ENCODE measurements around the gene CACNA1H.

Gene CACNA1H

DNA sequence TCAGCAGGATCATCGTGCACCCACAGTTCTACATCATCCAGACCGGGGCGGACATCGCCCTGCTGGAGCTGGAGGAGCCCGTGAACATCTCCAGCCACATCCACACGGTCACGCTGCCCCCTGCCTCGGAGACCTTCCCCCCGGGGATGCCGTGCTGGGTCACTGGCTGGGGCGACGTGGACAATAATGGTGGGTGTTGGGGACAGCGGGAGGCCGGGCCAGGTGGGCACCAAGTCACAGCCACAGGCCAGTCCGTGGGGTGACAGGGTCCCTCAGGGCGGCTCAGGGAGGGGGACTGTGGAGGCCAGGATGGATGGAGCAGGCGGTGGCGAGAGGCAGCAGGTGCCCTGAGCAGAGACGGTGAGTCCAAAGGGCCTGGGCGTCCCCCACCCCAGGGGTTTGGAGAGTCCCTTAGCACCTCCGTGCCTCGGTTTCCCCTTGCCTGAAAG is 104.0 kb downstream of the CACNA1H start:
- H3K4me3 ChIP-seq (replicated peaks; ENCODE audit: low read depth, low read length): no peak overlapping the region
- DNase-seq (ENCODE audit: extremely low read depth, low read depth): no peak
- no peak for TF ChIP-seq CTCF (IDR thresholded peaks at IDR 0.05; ENCODE audit: low read depth, low read length, missing control alignments)

DNA sequence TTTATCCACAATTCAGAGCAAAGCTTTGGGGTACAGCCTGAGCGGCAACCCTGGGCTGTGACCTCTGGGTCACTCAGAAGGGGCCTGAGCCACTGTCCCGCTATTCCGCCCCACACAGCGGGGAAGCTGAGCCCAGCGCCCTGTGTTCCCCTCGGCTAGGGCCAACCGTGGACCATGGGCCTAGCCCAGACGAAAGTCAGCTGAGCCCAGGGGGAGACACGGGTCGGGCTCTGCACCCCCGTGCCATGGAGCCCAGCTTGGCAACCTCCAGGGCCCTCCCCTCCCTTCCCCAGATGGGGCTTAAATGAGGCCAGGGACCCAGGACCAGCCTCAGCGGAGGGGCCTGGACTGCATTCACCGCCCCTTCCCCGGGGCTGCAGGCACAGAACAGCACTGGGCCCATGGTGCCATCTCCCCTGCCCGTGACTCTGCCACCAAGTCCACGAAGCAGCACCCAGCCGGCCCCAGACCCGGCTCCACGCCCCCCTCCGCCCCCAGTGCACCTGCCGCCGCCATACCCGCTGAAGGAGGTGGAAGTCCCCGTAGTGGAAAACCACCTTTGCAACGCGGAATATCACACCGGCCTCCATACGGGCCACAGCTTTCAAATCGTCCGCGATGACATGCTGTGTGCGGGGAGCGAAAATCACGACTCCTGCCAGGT is 104.8 kb downstream of the CACNA1H start:
- H3K4me3 ChIP-seq (replicated peaks; ENCODE audit: low read depth, low read length): no peak overlapping the region
- no peak for DNase-seq (ENCODE audit: extremely low read depth, low read depth)
- no peak for TF ChIP-seq CTCF (IDR thresholded peaks at IDR 0.05; ENCODE audit: low read depth, low read length, missing control alignments)

- no peak overlapping the region for H3K4me3 ChIP-seq (replicated peaks; ENCODE audit: low read depth, low read length)
- DNase-seq (ENCODE audit: extremely low read depth, low read depth): no peak
- TF ChIP-seq CTCF (IDR thresholded peaks at IDR 0.05; ENCODE audit: low read depth, low read length, missing control alignments): no peak
Measured at GRCh38 chr16:1258225-1258600, 105.3 kb downstream of the CACNA1H start.

DNA sequence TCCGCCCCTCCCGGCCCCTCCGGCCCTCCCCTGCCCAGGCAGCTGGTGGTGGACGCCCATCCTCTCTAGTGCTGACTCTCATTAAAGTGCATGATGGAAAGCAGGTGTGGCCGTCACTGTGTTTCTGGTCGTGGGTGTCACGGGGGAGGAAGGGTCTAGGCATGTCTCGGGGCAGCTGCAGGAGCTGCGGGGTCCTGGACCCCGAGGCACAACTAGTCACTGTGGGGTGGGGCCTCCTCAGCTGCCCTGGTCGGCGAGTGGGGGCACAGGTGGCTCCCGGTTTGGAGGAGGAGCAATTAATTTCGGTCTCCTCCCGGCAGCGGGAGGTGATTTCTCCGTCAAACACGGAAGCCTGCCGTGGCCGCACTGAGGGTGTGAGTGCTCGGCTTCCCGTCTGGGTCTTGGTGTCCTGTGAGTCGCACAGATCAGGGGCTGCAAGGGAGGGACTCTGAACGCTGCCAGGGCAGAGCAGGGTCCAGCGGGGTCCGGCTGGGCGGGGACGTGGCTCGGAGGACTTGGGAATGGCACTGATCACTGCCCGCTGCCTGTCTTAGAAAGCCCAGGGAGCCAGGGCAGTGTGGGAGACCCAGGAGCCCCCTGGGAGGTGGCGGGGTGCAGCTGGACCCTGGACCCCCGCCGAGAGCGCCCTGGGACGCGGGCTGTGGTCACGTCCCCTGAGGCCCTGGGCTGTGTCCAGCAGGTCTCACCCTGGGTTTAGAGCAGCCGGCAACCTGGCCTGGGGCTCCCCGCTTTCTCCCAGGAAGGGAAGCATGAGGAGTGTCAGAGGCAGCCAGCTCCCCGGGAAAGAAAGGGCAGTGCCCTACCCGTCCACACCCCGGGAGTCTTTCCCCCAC is 106.2 kb downstream of the CACNA1H start:
- no peak overlapping the region for H3K4me3 ChIP-seq (replicated peaks; ENCODE audit: low read depth, low read length)
- no peak for DNase-seq (ENCODE audit: extremely low read depth, low read depth)
- no peak for TF ChIP-seq CTCF (IDR thresholded peaks at IDR 0.05; ENCODE audit: low read depth, low read length, missing control alignments)

- TF ChIP-seq CTCF (IDR thresholded peaks at IDR 0.05; ENCODE audit: low read depth, low read length, missing control alignments): no peak
- H3K4me3 ChIP-seq (replicated peaks; ENCODE audit: low read depth, low read length): no peak overlapping the region
Measured at GRCh38 chr16:1259760-1260068, 106.8 kb downstream of the CACNA1H start.

GRCh38 chr16:1260101-1260680 is 107.3 kb downstream of the CACNA1H start:
- DNase-seq (ENCODE audit: extremely low read depth, low read depth): no peak
- H3K4me3 ChIP-seq (replicated peaks; ENCODE audit: low read depth, low read length): no peak overlapping the region
- no peak for TF ChIP-seq CTCF (IDR thresholded peaks at IDR 0.05; ENCODE audit: low read depth, low read length, missing control alignments)

More at GRCh38 chr16:1259760-1260068, 106.8 kb downstream of the CACNA1H start:
- no peak for DNase-seq (ENCODE audit: extremely low read depth, low read depth)

Data from HFF-Myc (cell line).